Activated naive CD8-positive, alpha-beta T cell treated with anti-CD3 and anti-CD28 coated beads, Interleukin-2, amount 50 U/mL, for 16 hours (primary cell): ENCODE measurements around the gene FTH1.
"Not testable (repeated sequence)": the region's sequence is repeated elsewhere in the genome, so short reads cannot be mapped to it uniquely, and the experiment has no call there.

Experiments used
- DNase-seq: peaks from one replicate; pipeline ENCODE4 v3.0.0-alpha.2; 2020; ENCODE audit warnings: low read depth, low spot score

FTH1 gene

GRCh38 chr11:61967116-61967923 is at the start of gene FTH1:
TSS of gene FTH1 (minus strand) at chr11:61967634. CDS start at chr11:61967425, 209 bp downstream.
- DNase-seq: peak; percentile 61

- no peak for DNase-seq
These were observed 48.2 kb upstream of the FTH1 start for GRCh38 chr11:62015615-62016014.

- no peak for DNase-seq
These were observed 46.4 kb upstream of the FTH1 start for GRCh38 chr11:62013537-62014476.

DNA sequence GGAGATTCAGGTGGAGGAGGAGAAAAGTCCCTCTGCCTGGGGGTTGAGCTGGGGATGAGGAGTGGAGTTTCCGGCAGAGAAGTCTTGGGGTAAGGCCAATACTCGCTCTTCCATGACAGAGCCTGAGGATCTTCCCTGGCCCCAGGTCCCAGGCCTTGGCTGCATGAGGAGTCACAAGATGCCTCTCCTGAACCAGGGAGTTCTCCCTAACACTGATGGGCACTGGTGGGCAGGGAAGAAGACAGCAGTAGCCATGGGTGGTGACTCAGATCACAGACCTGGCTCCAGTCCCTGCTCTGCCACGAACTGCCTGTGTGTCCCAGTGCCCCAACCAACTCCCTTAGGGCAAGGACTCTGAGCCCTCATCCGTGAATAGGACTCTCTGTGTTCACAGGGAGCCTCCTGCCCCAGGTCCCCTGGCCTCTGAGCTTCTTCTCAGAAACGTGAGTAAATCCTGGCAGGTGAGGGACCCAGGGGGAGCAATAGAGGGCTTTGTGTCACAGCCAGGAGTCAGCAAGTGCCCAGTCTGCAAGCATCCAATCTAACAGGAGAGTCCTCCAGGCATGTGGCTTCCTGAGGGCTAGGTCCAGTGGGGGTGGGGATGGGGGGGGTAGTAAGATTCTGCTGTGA is 45.5 kb upstream of the FTH1 start:
- no peak for DNase-seq

GRCh38 chr11:62012451-62012831 is 45.0 kb upstream of the FTH1 start:
- no peak for DNase-seq

DNA sequence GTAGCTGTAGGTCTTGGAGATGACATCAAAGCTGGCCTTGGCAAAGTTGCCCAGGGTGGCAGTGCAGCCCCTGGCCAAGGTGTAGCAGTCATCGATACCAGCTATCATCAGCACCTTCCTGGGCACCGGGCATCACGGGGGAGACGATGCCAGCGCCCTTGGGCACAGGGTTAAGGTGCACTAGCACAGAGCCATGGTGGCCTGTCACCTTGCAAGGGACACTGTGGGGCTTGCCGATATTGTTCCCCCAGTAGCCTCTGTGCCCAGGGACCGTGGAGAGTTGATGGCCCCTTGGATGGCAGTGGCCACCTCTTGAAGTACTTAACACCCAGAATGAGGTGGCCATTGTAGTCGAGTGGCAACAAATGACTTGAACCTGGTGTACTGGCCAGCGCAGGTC is 44.4 kb upstream of the FTH1 start:
- DNase-seq: no peak

DNA sequence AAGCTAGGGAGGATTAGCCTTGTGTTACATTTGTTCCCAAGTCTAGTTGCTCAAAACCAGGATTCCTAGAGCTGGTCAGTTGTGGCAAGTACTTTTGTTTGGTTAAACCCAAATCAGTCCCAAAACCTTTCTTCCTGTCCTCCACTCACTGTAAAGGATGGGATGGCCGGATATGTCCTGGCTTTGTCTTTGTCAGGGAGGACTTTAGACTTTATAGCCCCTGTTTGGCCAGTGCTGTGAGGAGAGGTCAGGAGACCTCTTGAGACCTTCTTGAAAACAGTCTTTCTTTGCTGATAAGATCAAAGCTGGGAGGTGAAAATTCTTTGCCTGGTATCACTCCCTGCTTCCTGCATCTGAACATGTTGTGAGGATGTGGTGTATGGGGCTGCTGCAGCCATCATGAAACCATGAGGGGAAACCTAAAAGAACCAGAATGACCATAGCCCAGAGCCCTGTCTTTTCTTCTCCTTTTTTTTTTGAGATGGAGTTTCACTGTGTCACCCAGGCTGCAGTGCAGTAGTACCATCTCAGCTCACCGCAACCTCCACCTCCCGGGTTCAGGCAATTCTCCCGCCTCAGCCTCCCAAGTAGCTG is 43.6 kb upstream of the FTH1 start:
- DNase-seq: no peak

DNA sequence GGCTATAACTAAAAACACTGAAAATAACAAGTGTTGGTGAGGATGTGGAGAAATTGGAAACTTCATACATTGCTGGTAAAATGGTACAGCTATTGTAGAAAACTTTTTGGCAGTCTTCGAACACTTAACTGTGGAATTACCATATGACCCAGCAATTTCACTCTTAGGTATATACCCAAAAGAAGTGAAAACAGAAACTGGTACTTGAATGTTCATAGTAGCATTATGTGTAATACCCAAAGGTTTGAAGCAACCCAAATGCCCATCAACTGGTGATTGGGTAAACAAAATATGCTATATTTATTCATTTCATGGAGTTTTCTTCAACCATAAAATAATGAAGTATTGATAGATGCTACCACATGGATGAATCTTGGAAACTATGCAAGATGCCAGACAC is 40.8 kb upstream of the FTH1 start:
- DNase-seq: no peak

DNA sequence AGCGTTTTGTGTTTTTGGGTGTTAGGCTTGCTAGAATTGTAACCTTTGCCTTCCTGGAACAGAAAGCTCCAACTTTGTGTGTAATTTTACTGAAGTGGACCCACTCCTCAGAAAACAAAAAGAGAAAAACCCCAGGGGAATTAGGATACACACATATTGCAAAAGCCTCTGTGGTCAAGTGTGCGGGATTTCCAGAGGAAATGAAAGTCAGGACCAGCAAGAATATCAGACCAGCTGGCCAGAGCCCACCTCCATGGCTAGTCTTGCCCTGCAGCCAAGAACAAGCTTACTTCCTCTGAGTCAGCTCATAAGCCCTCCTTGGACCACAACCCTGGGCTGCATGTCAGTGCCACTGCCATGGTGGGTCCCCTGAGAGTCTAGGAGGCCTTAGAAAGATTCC is 37.0 kb upstream of the FTH1 start:
- DNase-seq: no peak

- not testable (repeated sequence) for DNase-seq
These were observed 34.8 kb upstream of the FTH1 start for GRCh38 chr11:62002283-62002682.

DNA sequence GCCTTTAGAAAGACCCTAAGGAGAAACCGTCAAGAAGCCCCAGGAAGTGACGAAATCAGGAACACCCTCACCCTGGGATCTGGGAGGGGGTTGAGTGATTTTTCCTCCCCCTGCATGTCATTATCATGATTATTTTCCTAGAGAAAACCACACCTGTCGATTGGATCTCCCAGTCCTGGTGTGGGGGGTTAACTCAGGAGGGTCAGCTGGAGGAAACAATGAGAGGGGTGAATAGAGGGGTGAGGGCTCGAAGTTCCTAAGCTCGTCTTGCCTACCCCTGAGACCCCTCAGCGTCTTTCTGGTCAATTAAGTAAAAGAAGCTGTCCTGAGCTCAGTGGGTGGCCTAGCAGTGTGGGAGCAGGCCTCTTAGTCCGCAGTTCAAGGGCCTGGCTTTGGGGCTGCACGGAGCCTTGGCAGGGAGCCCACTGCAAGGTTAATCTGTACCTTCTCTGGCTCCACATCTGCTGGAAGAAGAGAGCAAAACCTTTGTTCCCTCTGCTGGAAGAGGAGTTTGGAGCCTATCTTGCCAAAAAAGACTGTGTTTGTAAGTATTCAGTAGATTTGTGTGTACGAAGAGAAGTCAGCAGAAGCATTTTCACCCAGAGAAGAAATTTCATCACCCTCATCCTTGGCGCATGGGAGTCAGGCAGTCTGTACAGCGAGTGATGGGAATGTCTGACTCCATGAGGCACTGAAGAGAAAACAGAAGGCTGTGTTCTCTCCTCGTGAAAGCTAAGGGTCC is 34.2 kb upstream of the FTH1 start:
- DNase-seq: no peak

DNA sequence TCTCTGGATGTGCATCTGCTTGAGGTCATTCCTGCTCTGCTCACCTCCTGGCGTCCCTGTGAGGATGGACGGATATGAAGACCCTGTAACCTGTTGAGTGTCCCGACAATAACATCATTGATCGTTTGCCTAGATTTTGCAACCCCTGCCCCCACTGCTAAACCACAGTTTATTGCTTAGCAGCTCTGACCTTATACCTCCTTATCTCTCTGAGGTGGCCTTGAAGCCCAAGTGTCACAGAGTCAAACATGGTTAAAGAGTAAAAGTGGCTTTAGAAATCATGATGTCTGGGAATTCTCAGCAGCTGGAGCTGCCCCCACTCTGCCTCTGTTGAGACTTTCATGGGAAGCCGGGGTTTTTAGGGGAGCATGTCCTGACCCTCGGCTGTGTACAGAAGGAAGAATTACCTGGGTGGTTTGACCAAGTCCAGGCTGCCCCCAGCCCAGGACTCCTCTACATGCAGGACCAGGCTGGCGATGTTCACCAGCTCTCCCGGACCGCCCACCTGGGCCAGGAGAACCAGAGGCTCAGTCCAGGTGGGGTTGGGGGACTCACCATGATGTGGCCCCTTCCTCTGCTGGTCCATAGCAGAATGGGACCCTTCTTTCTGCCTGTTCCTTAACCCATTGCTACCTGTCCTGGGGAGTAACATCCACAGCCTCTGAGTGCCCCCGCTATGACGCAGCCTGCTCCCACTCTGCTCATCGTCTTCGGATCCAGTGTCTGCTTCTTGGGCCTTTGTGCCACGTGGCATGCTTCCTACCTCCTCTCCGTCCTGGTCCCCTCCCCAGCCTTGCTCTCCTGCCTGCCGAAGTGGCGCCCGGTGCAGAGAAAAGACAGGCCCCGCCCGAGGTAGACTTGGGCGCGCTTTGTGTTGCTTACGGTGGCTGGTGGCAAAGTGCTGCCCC is 33.4 kb upstream of the FTH1 start:
- no peak for DNase-seq

GRCh38 chr11:61999141-61999975 is 31.9 kb upstream of the FTH1 start:
- no peak for DNase-seq

DNA sequence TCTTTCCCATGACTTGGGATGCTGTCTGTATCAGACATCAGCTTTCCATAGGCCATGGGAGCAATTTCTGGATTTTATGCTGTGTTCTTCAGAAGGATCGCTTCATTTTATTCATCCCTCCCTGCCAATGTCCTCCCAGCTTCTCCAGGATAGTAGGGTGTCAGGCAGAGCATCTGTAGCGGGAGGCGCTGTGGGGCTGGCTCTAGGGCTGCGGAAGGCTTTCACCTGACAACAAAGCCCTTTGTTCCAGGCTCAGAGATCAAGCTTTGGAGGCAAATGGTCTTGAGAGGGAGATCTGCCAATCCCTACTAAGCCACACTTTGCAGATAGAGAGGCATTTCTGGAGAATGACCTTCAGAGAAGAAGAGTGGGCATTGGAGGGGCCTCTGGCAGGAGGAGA is 29.5 kb upstream of the FTH1 start:
- DNase-seq: no peak

GRCh38 chr11:61994981-61995380 is 27.5 kb upstream of the FTH1 start:
- no peak for DNase-seq

DNA sequence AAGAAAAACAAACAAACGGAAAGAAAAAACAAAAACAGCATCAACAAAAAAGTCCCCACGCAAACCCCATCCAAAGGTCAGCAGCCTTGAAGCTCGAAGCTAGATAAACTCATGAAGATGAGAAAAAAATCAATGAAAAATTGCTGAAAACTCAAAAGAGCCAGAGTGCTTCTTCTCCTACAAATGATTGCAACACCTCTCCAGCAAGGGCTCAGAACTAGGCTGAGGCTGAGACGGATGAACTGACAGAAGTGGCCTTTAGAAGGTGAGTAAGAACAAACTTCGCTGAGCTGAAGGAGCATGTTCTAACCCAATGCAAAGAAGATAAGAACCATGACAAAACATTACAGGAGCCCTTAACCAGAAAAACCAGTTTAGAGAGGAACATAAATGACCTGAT is 18.4 kb upstream of the FTH1 start:
- DNase-seq: no peak

GRCh38 chr11:61983419-61983818 is 16.0 kb upstream of the FTH1 start:
- no peak for DNase-seq

DNA sequence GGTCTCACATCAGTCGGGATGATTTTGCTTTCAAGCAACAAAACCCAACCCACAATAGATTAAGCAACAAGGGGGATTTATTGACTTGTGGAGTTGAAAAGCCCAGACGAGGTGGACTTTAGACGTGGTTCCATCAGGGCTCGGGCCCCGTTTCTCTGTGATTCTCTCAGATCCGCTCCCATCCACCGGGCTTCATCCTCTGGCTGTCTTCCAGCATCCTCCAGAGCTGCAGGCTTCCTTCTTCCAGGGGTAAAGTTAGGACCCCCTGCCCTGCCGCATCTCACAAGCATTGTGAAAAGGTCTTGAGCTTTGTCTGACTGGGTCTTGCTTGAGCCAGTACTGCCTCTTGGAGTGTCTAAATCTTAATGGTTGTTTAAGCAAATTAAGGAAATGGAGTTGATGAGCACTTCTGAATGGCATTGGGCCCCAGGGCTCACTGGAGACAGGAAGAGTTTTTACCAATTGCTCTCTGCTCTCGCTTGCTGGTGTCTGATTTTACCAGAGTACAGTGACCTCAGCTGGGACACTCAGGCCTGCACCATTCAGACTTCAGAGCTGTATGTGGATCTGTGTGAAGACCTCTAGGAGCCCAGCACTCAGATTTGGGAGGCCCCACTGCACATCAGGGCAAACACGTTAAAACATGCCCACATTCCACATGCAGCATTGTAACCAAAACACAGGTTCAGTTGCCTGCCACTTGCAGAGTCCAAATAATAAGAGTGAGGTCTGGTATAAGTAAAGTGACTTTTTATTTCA is 13.5 kb upstream of the FTH1 start:
- no peak for DNase-seq
